HepG2 (cell line): ENCODE results near the gene STXBP5L.
"Not testable (repeated sequence)": the region's sequence is repeated elsewhere in the genome, so short reads cannot be mapped to it uniquely, and the experiment has no call there.

Experiments
- HDAC2 ChIP-seq: sonication (generic); formaldehyde crosslinking; IDR thresholded peaks from 2 replicates; pipeline ENCODE4 v1.4.0; 2020; ENCODE audit warnings: missing genetic modification reagents
- HDAC6 ChIP-seq: fragments of 200-600 bp; sonication (generic); IDR thresholded peaks from 2 replicates; pipeline ENCODE4 v1.7.0; 2017; ENCODE audit warnings: mild to moderate bottlenecking, antibody characterized with exemption, low read length, low read depth
- TARDBP ChIP-seq: sonication (generic); formaldehyde crosslinking; IDR thresholded peaks from 2 replicates; pipeline ENCODE4 v1.8.0; 2022; ENCODE audit warnings: mild to moderate bottlenecking, missing genetic modification reagents
- ZNF235 ChIP-seq: sonication (generic); formaldehyde crosslinking; IDR thresholded peaks from 2 replicates; pipeline ENCODE4 v1.8.1; 2023; ENCODE audit warnings: mild to moderate bottlenecking, missing genetic modification reagents, borderline replicate concordance
- ZNF614 ChIP-seq: IDR thresholded peaks from 2 replicates; pipeline ENCODE4 v1.6.1; 2018; ENCODE audit warnings: missing biosample characterization, missing genetic modification reagents, inconsistent platforms, borderline replicate concordance

DNA sequence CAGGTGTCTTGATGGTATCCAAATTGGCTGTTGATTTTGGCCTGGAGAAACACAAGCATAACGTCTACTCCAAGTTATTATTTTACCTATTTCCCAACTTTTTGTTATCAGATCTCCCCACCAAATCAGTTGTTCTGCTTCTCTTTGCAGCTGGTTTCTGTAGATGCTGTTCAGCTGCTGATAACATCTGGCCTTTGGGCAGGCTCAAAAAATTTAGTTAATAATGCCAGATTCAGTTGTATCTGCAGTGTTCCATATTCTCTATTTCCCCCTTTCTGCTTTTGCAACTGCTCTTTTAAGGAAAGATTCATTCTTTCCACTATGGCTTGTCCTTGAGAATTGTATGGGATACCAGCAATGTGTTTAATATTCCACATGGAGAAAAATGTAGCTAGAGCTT, 488.0 kb downstream of the STXBP5L start:
- TF ChIP-seq TARDBP; ZNF614; HDAC2 (CRISPR knock-in tag); HDAC6; ZNF235 (CRISPR knock-in tag): not testable (repeated sequence)
